ENCODE measurements around the gene FOXO3B. TPM values are rescaled to one million over a fixed set of nuclear protein-coding genes. Genes with fewer than 3 reads are reported as not detected.
"Not testable (repeated sequence)": the region's sequence is repeated elsewhere in the genome, so short reads cannot be mapped to it uniquely, and the experiment has no call there.

The FOXO3B gene
- total and polyA plus RNA-seq, 2 of the 8 experiments (the other 6 are each of a cell fraction or from before 2014, with no cell fraction given), result 13.3 to 13.7 TPM

DNA sequence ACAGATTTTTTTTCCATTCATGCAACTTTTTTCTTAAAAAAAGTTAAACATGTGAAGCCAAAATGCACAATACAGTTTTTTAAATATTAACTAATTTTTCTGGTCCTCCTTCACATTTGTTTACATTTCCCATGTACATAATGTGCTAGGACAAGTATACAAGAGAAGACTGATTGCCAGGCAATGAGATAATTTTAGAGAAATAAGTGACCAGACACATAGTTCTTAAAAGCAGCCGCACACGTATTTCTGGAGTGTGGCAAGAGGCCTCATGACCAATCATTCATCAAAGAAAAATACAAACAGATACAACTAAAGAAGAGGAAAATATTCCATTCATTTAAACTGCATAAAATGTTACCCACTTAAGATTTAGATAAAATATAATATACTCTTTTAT lies 15.8 kb downstream of the FOXO3B start:
- H4K20me1 ChIP-seq (replicated peaks in 1 of 2; ENCODE audit: control insufficient read depth in 1 of 2, insufficient read depth in 2 of 2, low read length in 2 of 2); H3K79me1 ChIP-seq (ENCODE audit: low read depth, low read length); H2BK20ac ChIP-seq (ENCODE audit: low read length); H3K27me3 ChIP-seq (replicated peaks in 1 of 4; ENCODE audit: control insufficient read depth in 3 of 4, extremely low read depth in 1 of 4, insufficient read depth in 3 of 4, low read length in 3 of 4); DNase-seq (ENCODE audit: low read depth in 1 of 2, low spot score in 2 of 2); H3K27ac ChIP-seq (ENCODE audit: low read depth, low read length); H2BK5ac ChIP-seq (ENCODE audit: low read depth, low read length); POLR2A ChIA-PET (ENCODE audit: partially characterized antibody); FAIRE-seq; H2AFZ ChIP-seq (ENCODE audit: low read length); H4K91ac ChIP-seq (replicated peaks; ENCODE audit: insufficient read length, low read length); H2AK5ac ChIP-seq (ENCODE audit: low read depth, low read length); H3K4me1 ChIP-seq (replicated peaks in 1 of 4; ENCODE audit: control insufficient read depth in 3 of 4, insufficient read depth in 4 of 4, low read length in 3 of 4); H3K9ac ChIP-seq (replicated peaks in 1 of 4; ENCODE audit: extremely low read depth in 1 of 4, low read depth in 3 of 4, low read length in 3 of 4); H4K5ac ChIP-seq (ENCODE audit: insufficient read length, low read depth, low read length); CTCF ChIA-PET (ENCODE audit: partially characterized antibody); H3K4ac ChIP-seq (replicated peaks; ENCODE audit: insufficient read length, low read depth, low read length); H3K79me2 ChIP-seq (ENCODE audit: control insufficient read depth in 1 of 2, insufficient read depth in 2 of 2, low read length in 2 of 2); H2BK120ac ChIP-seq (replicated peaks; ENCODE audit: low read depth, low read length); H2BK12ac ChIP-seq (ENCODE audit: low read depth, low read length); H3K23ac ChIP-seq (ENCODE audit: insufficient read length); H2BK15ac ChIP-seq (ENCODE audit: low read length); H3K23me2 ChIP-seq (ENCODE audit: low read depth, low read length); H3K14ac ChIP-seq (ENCODE audit: insufficient read length); H4K8ac ChIP-seq (ENCODE audit: extremely low read depth, insufficient read depth, low read length); H3K18ac ChIP-seq (ENCODE audit: extremely low read depth, low read length); H3K4me3 ChIP-seq (ENCODE audit: extremely low read depth in 1 of 4, insufficient read depth in 2 of 4, low read depth in 3 of 4, low read length in 4 of 4); H3K56ac ChIP-seq (replicated peaks; ENCODE audit: insufficient read length, low read depth, low read length); H3K4me2 ChIP-seq (ENCODE audit: insufficient read depth in 1 of 2, low read depth in 2 of 2, low read length in 2 of 2): not testable (repeated sequence)
- WGBS, 2 experiments (ENCODE audit: extremely low coverage in 1 of 2, insufficient coverage in 1 of 2, insufficient read length in 1 of 2, insufficient replicate concordance in 2 of 2, low coverage in 1 of 2, low lambda C conversion rate in 2 of 2, missing lambda C conversion rate in 1 of 2), result 80% methylated on average over 1 of the region's 2 CpGs; no CpG with 5 or more reads in 1 of the 2 experiments
- Histone ChIP-seq H3K36me3 (ENCODE audit: control insufficient read depth in 2 of 4, insufficient read depth in 4 of 4, low read length in 3 of 4) (peaks cover 3 to 36% (median 18%) of the 10 kb centered on the region in 4 experiments; a peak in 6 of 8 replicates), H3K9me3 (ENCODE audit: insufficient read depth in 2 of 2, low read depth in 1 of 2, low read length in 1 of 2) (peaks cover 21 to 33% of the 10 kb centered on the region in 2 experiments)
